ENCODE data around the gene TTC22. TPM values are rescaled to one million over a fixed set of nuclear protein-coding genes. Genes with fewer than 3 reads are reported as not detected.

The TTC22 gene
- total RNA-seq, 1 donor from 2014 or later = not detected

DNA sequence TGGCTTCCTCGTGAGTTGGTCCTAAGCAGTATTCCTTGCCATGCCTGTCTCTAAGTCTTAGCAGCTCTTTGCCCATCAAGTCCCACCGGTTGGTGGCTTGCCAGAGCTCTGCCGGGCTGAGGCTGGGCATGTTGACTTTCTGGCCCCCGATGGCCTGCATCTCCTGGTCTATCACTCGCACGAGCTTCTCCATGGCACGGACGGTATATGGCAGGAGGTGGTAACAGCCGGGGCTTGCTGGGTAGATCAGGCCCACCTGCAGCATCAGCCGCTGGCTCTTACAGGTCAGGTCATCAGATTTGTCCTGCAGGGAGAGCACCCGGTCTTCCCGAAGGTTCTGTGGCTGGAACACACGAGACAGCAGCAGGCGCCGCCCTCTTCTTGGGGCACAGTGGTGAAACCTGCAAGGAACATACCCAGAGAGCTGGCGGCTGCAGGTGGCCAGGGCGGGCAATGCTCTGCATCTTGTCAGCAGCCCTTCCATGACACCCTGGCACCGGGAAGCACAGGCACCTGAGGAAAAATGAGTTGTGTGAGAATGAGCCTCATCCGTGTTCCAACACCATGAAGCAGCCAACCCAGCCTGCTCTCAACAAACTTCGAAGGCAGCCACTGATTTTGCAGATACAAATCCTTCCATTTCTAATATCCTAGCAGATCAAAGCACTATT lies 42.3 kb downstream of the TTC22 start:
- no peak for DNase-seq (ENCODE audit: extremely low spot score, unreplicated experiment)
- TF ChIP-seq CTCF (IDR thresholded peaks at IDR 0.05) = no peak
- no peaks in the 10 kb centered on the region for H3K9me3 Mint-ChIP-seq (ENCODE audit: unreplicated experiment)
- peaks cover 8% of the 10 kb centered on the region for H3K4me1 Mint-ChIP-seq (ENCODE audit: unreplicated experiment)
- no peak overlapping the region for H3K4me3 Mint-ChIP-seq (ENCODE audit: unreplicated experiment)
- H3K27me3 Mint-ChIP-seq (ENCODE audit: unreplicated experiment) = no peaks in the 10 kb centered on the region
- peaks cover 8% of the 10 kb centered on the region for H3K36me3 Mint-ChIP-seq (ENCODE audit: unreplicated experiment)
- no peak overlapping the region for H3K27ac Mint-ChIP-seq (ENCODE audit: unreplicated experiment)

- no peak for DNase-seq (ENCODE audit: extremely low spot score, unreplicated experiment)
- H3K9me3 Mint-ChIP-seq (ENCODE audit: unreplicated experiment) = no peaks in the 10 kb centered on the region
- peaks cover 8% of the 10 kb centered on the region for H3K36me3 Mint-ChIP-seq (ENCODE audit: unreplicated experiment)
- H3K4me3 Mint-ChIP-seq (ENCODE audit: unreplicated experiment) = no peak overlapping the region
- H3K27ac Mint-ChIP-seq (ENCODE audit: unreplicated experiment) = no peak overlapping the region
- no peaks in the 10 kb centered on the region for H3K4me1 Mint-ChIP-seq (ENCODE audit: unreplicated experiment)
- H3K27me3 Mint-ChIP-seq (ENCODE audit: unreplicated experiment) = no peaks in the 10 kb centered on the region
- no peak for TF ChIP-seq CTCF (IDR thresholded peaks at IDR 0.05)
Observed at GRCh38 chr1:54757833-54758232, 43.3 kb downstream of the TTC22 start.

- no peak for DNase-seq (ENCODE audit: extremely low spot score, unreplicated experiment)
- Mint-ChIP-seq H3K36me3 (ENCODE audit: unreplicated experiment) (peaks cover 8% of the 10 kb centered on the region), H3K4me3 (ENCODE audit: unreplicated experiment) (no peak overlapping the region), H3K4me1 (ENCODE audit: unreplicated experiment) (no peaks in the 10 kb centered on the region), H3K27ac (ENCODE audit: unreplicated experiment) (no peak overlapping the region), H3K9me3 (ENCODE audit: unreplicated experiment) (no peaks in the 10 kb centered on the region), H3K27me3 (ENCODE audit: unreplicated experiment) (no peaks in the 10 kb centered on the region)
- TF ChIP-seq CTCF (IDR thresholded peaks at IDR 0.05) = no peak
Observed at GRCh38 chr1:54754486-54755285, 46.4 kb downstream of the TTC22 start.

DNA sequence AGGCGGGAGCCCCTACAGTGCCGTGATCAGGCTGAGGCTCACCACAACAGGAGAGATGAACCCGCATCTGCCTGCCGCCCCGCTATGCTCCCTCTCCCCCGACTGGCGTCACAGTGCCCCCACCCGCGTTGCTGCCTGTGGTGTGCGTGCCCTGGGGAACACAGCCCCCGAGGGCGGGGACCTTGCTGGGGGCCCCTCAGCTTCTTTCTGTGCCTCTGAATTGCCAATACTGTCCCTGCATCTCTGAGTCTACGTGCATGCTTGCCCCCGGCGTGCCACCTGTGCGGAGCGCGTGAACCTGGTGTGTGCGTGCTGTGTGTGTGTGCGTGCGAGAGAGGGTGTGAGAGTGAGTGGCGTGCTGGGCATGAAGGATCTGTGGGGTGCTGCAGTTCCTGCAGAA lies 47.1 kb downstream of the TTC22 start:
- Mint-ChIP-seq H3K4me1 (ENCODE audit: unreplicated experiment) (no peaks in the 10 kb centered on the region), H3K27me3 (ENCODE audit: unreplicated experiment) (no peaks in the 10 kb centered on the region), H3K4me3 (ENCODE audit: unreplicated experiment) (no peak overlapping the region), H3K9me3 (ENCODE audit: unreplicated experiment) (no peaks in the 10 kb centered on the region), H3K36me3 (ENCODE audit: unreplicated experiment) (peaks cover 8% of the 10 kb centered on the region), H3K27ac (ENCODE audit: unreplicated experiment) (no peak overlapping the region)
- no peak for TF ChIP-seq CTCF (IDR thresholded peaks at IDR 0.05)
- no peak for DNase-seq (ENCODE audit: extremely low spot score, unreplicated experiment)

- no peak for TF ChIP-seq CTCF (IDR thresholded peaks at IDR 0.05)
- Mint-ChIP-seq H3K9me3 (ENCODE audit: unreplicated experiment) (no peaks in the 10 kb centered on the region), H3K36me3 (ENCODE audit: unreplicated experiment) (peaks cover 3% of the 10 kb centered on the region), H3K4me1 (ENCODE audit: unreplicated experiment) (no peaks in the 10 kb centered on the region), H3K27me3 (ENCODE audit: unreplicated experiment) (peaks cover 3% of the 10 kb centered on the region), H3K4me3 (ENCODE audit: unreplicated experiment) (no peak overlapping the region), H3K27ac (ENCODE audit: unreplicated experiment) (no peak overlapping the region)
- DNase-seq (ENCODE audit: extremely low spot score, unreplicated experiment) = no peak
Observed at GRCh38 chr1:54751426-54751825, 49.7 kb downstream of the TTC22 start.

Measured in osteocyte (in vitro differentiated cells).